HG02588 (cell line): Measurements from ENCODE around the gene PLEKHH3.
"Not testable (repeated sequence)": the region's sequence is repeated elsewhere in the genome, so short reads cannot be mapped to it uniquely, and the experiment has no call there.

Experiments used
- ATAC-seq: cut with Tn5 transposase; IDR thresholded peaks from one replicate; pipeline ENCODE4 v1.9.1; 2021; ENCODE audit warnings: mild to moderate bottlenecking, moderate library complexity; ENCODE audit not compliant: unreplicated experiment

The PLEKHH3 gene

GRCh38 chr17:42632949-42633444 lies 43.8 kb downstream of the PLEKHH3 start:
- ATAC-seq, result no peak

GRCh38 chr17:42629411-42630009 lies 47.3 kb downstream of the PLEKHH3 start:
- no peak for ATAC-seq

GRCh38 chr17:42627032-42627764 lies 49.6 kb downstream of the PLEKHH3 start:
- not testable (repeated sequence) for ATAC-seq

GRCh38 chr17:42623732-42624596 lies 52.8 kb downstream of the PLEKHH3 start:
- ATAC-seq, result no peak

- ATAC-seq, result no peak
These were observed 53.5 kb downstream of the PLEKHH3 start for GRCh38 chr17:42623271-42623670.

- not testable (repeated sequence) for ATAC-seq
These were observed 54.8 kb downstream of the PLEKHH3 start for GRCh38 chr17:42621987-42622386.

GRCh38 chr17:42618442-42619150 lies 58.2 kb downstream of the PLEKHH3 start:
- peak; percentile 79 for ATAC-seq

GRCh38 chr17:42617956-42618431 lies 58.8 kb downstream of the PLEKHH3 start:
- peak; percentile 23 for ATAC-seq
